ENCODE data around the gene NDUFAF5. TPM values are rescaled to one million over a fixed set of nuclear protein-coding genes. Genes with fewer than 3 reads are reported as not detected.
A peak's percentile ranks its signal among the peaks of the same experiment; 100 is the strongest.

NDUFAF5 gene
- total RNA-seq, 1 donor: 16.0 TPM

- no peak for TF ChIP-seq CTCF (IDR thresholded peaks at IDR 0.05; ENCODE audit: insufficient read depth, low read depth, low read length)
- DNase-seq (ENCODE audit: low read depth): peak; percentile 16
- no peak overlapping the region for H3K4me3 ChIP-seq (ENCODE audit: low read depth, low read length)
Observed at GRCh38 chr20:13799974-13800373, 15.1 kb downstream of the NDUFAF5 start.

- TF ChIP-seq CTCF (IDR thresholded peaks at IDR 0.05; ENCODE audit: insufficient read depth, low read depth, low read length): no peak
- H3K4me3 ChIP-seq (ENCODE audit: low read depth, low read length): no peak overlapping the region
- DNase-seq (ENCODE audit: low read depth): peak; percentile 92
Observed at GRCh38 chr20:13800728-13801134, 15.9 kb downstream of the NDUFAF5 start.

GRCh38 chr20:13809373-13809772 lies 24.5 kb downstream of the NDUFAF5 start:
- no peak for DNase-seq (ENCODE audit: low read depth)
- H3K4me3 ChIP-seq (ENCODE audit: low read depth, low read length): no peak overlapping the region
- TF ChIP-seq CTCF (IDR thresholded peaks at IDR 0.05; ENCODE audit: insufficient read depth, low read depth, low read length): no peak

GRCh38 chr20:13809855-13810254 lies 25.0 kb downstream of the NDUFAF5 start:
- TF ChIP-seq CTCF (IDR thresholded peaks at IDR 0.05; ENCODE audit: insufficient read depth, low read depth, low read length): no peak
- no peak overlapping the region for H3K4me3 ChIP-seq (ENCODE audit: low read depth, low read length)
- DNase-seq (ENCODE audit: low read depth): no peak

GRCh38 chr20:13810446-13810845 lies 25.6 kb downstream of the NDUFAF5 start:
- no peak overlapping the region for H3K4me3 ChIP-seq (ENCODE audit: low read depth, low read length)
- TF ChIP-seq CTCF (IDR thresholded peaks at IDR 0.05; ENCODE audit: insufficient read depth, low read depth, low read length): no peak
- no peak for DNase-seq (ENCODE audit: low read depth)

GRCh38 chr20:13813910-13814309 lies 29.1 kb downstream of the NDUFAF5 start:
- peak; percentile 66 for DNase-seq (ENCODE audit: low read depth)
- no peak for TF ChIP-seq CTCF (IDR thresholded peaks at IDR 0.05; ENCODE audit: insufficient read depth, low read depth, low read length)
- H3K4me3 ChIP-seq (ENCODE audit: low read depth, low read length): no peak overlapping the region

- no peak for DNase-seq (ENCODE audit: low read depth)
- no peak for TF ChIP-seq CTCF (IDR thresholded peaks at IDR 0.05; ENCODE audit: insufficient read depth, low read depth, low read length)
Observed at GRCh38 chr20:13814672-13815071, 29.8 kb downstream of the NDUFAF5 start.

More at GRCh38 chr20:13814672-13815071, 29.8 kb downstream of the NDUFAF5 start:
- H3K4me3 ChIP-seq (ENCODE audit: low read depth, low read length): no peak overlapping the region

All from fibroblast of villous mesenchyme (primary cell).